Body of pancreas (tissue), 4 donors: ENCODE measurements around the gene POR. TPM values are rescaled to one million over a fixed set of nuclear protein-coding genes. Genes with fewer than 3 reads are reported as not detected.
A peak's percentile ranks its signal among the peaks of the same experiment; 100 is the strongest.
"Not testable (repeated sequence)": the region's sequence is repeated elsewhere in the genome, so short reads cannot be mapped to it uniquely, and the experiment has no call there.

ENCODE experiments used
- ATAC-seq: fragments of 150-250 bp; one replicate; pipeline ENCODE4 v1.9.1; 2016
- DNase-seq, 4 donors: peaks; one replicate each; pipeline ENCODE4 v3.0.0-alpha.2; 2019
- H3K27ac ChIP-seq, 4 donors: fragments of 200-600 bp; sonication (generic); 1 replicate in 3 of 4; 2 replicates in 1 of 4; pipeline versions ENCODE4 v1.5.1 to v1.6.1; 2016 to 2019; ENCODE audit warnings: mild to moderate bottlenecking in 1 of 4, mixed read lengths in 1 of 4, moderate library complexity in 1 of 4
- H3K27me3 ChIP-seq, 2 donors: fragments of 200-600 bp; sonication (generic); one replicate each; pipeline ENCODE4 v1.6.0; 2016; ENCODE audit warnings: mild to moderate bottlenecking in 1 of 2
- H3K36me3 ChIP-seq, 2 donors: fragments of 200-600 bp; sonication (generic); replicated peaks in 1 of 2; 2 replicates each; pipeline ENCODE4 v1.5.1; 2016; ENCODE audit warnings: low read depth in 2 of 2; ENCODE audit not compliant: insufficient read depth in 1 of 2
- H3K4me1 ChIP-seq: fragments of 200-600 bp; sonication (generic); one replicate; pipeline ENCODE4 v1.6.0; 2016
- H3K4me3 ChIP-seq, 2 donors: fragments of 200-600 bp; sonication (generic); 1 replicate in 1 of 2; 2 replicates in 1 of 2; pipeline ENCODE4 v1.5.1; 2016 to 2019
- H3K9me3 ChIP-seq, 3 donors: fragments of 200-600 bp; sonication (generic); 1 replicate in 2 of 3; 2 replicates in 1 of 3; pipeline ENCODE4 v1.5.1; 2016
- CTCF ChIP-seq, 7 experiments: fragments of 450-650 bp in 4 of 7; fragments of 200-600 bp in 3 of 7; sonication (generic) in 3 of 7; IDR thresholded peaks; one replicate each; pipeline ENCODE4 v1.5.1; 2016 to 2019; ENCODE audit warnings: antibody characterized with exemption in 7 of 7
- POLR2A ChIP-seq, 3 donors: fragments of 450-650 bp; IDR thresholded peaks; one replicate each; pipeline ENCODE4 v1.6.1; 2016; ENCODE audit warnings: antibody characterized with exemption in 3 of 3, mild to moderate bottlenecking in 2 of 3
- WGBS, 2 donors: methylation state at CpG; one replicate each; pipeline ENCODE4 v1.1.5; 2017; 5-methylcytosine and 5-hydroxymethylcytosine counted together
- intact Hi-C: fragments of 100-400 bp; cut with DNase I; formaldehyde crosslinking; loops from one replicate; pipeline ENCODE4 v1.15.1; 2023
- total RNA-seq, 2 donors: library from RNA; depleted of rRNA; stranded (reverse); fragments of >200 nt; gene quantifications; one replicate each; pipeline ENCODE4 v1.1.0, GENCODE V29; 2016

POR gene
- total RNA-seq, 2 donors from 2014 or later: 54.2 to 118 TPM

- TF ChIP-seq POLR2A (IDR thresholded peaks at IDR 0.05) (no peak), CTCF (IDR thresholded peaks at IDR 0.05) (no peak)
- no peak overlapping the region for H3K4me3 ChIP-seq
- no peaks in the 10 kb centered on the region for H3K9me3 ChIP-seq
- H3K4me1 ChIP-seq: no peaks in the 10 kb centered on the region
- intact Hi-C loops: no loop called here
- peaks cover 0 to 5% of the 10 kb centered on the region in 2 donors for H3K36me3 ChIP-seq
- DNase-seq (no peak), ATAC-seq (no peak)
- 91 to 94% methylated on average over 5 to 10 of the region's 10 CpGs for WGBS, 2 donors
- no peak overlapping the region for H3K27ac ChIP-seq
- H3K27me3 ChIP-seq: no peaks in the 10 kb centered on the region
Measured at GRCh38 chr7:76003351-76003750, 88.4 kb downstream of the POR start.

DNA sequence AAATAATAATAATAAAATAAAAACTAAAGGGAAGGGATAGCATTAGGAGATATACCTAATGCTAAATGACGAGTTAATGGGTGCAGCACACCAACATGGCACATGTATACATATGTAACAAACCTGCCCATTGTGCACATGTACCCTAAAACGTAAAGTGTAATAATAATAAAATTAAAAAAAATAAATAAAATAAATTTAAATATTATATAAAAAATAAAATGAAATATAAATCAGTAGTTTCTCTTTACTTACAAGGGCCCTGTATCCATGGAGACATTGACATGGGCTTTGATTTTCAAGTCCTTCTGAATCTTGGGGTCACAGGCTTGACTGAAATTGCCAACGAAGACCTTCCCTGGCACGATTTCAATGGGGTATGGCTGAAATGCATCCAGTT is 90.0 kb downstream of the POR start:
- H3K27ac ChIP-seq, H3K36me3 ChIP-seq, H3K9me3 ChIP-seq, intact Hi-C loops, ATAC-seq, H3K27me3 ChIP-seq, H3K4me3 ChIP-seq, H3K4me1 ChIP-seq, DNase-seq: not testable (repeated sequence)
- 70 to 90% methylated on average over 4 of the region's 4 CpGs for WGBS, 2 donors

DNA sequence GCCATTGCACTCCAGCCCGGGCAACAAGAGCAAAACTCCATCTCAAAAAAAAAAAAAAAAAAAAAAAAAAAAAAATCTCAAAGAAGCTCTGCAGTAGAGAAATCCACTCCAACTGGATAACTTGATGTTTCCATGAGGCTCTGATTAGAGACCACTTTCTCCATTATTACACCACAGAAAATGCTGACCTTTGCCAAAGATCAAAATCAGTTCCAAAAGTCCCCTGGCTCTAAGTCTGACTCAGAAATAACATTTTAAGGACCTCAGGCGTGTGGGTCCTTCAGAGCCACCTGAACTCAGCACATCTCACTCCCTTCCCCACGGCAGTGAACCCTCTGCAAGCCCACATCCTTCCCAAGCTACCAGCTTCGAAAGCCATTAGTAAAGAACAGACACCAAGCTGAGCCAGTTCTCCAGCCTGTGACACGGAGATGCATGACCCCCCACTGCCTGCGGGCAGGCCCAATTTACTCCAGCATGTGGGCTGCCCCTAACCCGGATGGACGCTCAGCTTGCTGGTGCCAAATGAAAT is 93.3 kb downstream of the POR start:
- ATAC-seq (no peak), DNase-seq (no peak)
- peaks cover 0 to 5% of the 10 kb centered on the region in 2 donors for H3K36me3 ChIP-seq
- H3K27ac ChIP-seq: no peak overlapping the region
- H3K27me3 ChIP-seq: no peaks in the 10 kb centered on the region
- no peak for TF ChIP-seq CTCF (IDR thresholded peaks at IDR 0.05)
- no peak for TF ChIP-seq POLR2A (IDR thresholded peaks at IDR 0.05)
- no peaks in the 10 kb centered on the region for H3K9me3 ChIP-seq
- no peak overlapping the region for H3K4me3 ChIP-seq
- intact Hi-C loops: no loop called here
- 75 to 86% methylated on average over 8 of the region's 8 CpGs for WGBS, 2 donors
- H3K4me1 ChIP-seq: no peaks in the 10 kb centered on the region

- intact Hi-C loops: no loop called here
- Histone ChIP-seq H3K9me3 (no peaks in the 10 kb centered on the region), H3K27me3 (no peaks in the 10 kb centered on the region), H3K4me3 (no peak overlapping the region), H3K4me1 (no peaks in the 10 kb centered on the region), H3K27ac (peak overlapping the region in 1 of 4 donors; percentile 18), H3K36me3 (peaks cover 0 to 3% of the 10 kb centered on the region in 2 donors)
- 87 to 89% methylated on average over 11 of the region's 11 CpGs for WGBS, 2 donors
- ATAC-seq (no peak), DNase-seq (no peak)
- TF ChIP-seq POLR2A (IDR thresholded peaks at IDR 0.05) (no peak), CTCF (IDR thresholded peaks at IDR 0.05) (no peak)
Measured at GRCh38 chr7:76009672-76010600, 95.0 kb downstream of the POR start.

DNA sequence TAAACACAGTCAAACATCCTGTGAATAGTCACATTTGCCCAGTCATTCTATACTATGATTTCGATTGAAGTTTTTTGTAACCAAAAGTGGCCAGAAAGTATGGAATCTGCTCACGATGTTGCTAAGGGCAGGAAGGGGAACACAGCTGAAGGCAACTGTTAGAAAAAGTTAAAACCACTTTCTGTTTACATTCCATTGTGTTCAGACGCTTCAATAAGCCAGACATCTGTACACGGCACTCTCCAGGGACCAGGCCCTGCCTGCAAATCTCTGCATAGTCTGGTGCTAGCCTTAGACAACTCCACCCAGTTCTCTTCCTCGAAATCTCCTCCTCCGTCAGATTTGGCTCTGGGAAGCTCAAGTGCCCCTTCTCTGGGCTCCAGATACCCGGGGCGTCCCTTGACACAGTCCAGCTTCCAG is 96.5 kb downstream of the POR start:
- TF ChIP-seq POLR2A (IDR thresholded peaks at IDR 0.05): no peak
- no peak for TF ChIP-seq CTCF (IDR thresholded peaks at IDR 0.05)
- no peaks in the 10 kb centered on the region for H3K36me3 ChIP-seq
- H3K27ac ChIP-seq: no peak overlapping the region
- ATAC-seq (no peak), DNase-seq (peak in 2 of 4 donors; percentile 18 to 41)
- no peaks in the 10 kb centered on the region for H3K4me1 ChIP-seq
- WGBS, 2 donors: 69 to 80% methylated on average over 8 of the region's 8 CpGs
- H3K9me3 ChIP-seq: no peaks in the 10 kb centered on the region
- intact Hi-C loops: no loop called here
- H3K27me3 ChIP-seq: no peaks in the 10 kb centered on the region
- no peak overlapping the region for H3K4me3 ChIP-seq
